IMR-90 (cell line): Measurements from ENCODE around the gene DHRS7B. TPM values are rescaled to one million over a fixed set of nuclear protein-coding genes. Genes with fewer than 3 reads are reported as not detected.

ENCODE experiments used
- ATAC-seq: fragments of 200-7000 bp; cut with Tn5 transposase; 2 replicates; pipeline ENCODE4 v1.9.1; 2020; ENCODE audit warnings: low read depth, mild to moderate bottlenecking, moderate library complexity
- BruUV-seq: library from RNA; stranded (reverse); fragments of 400-500 nt; replicated peaks from 2 replicates; lab custom pipeline; 2021; lab: Mats Ljungman, UMichigan
- CTCF ChIA-PET: fragments of 300-600 bp; formaldehyde crosslinking; extraction: SDS; loops from one replicate; lab custom pipeline; 2021; ENCODE audit warnings: antibody characterized with exemption; lab: Yijun Ruan, JAX
- POLR2A ChIA-PET: fragments of 300-600 bp; sonication (Branson Sonifier 250); formaldehyde crosslinking; loops from one replicate; lab custom pipeline; 2022; ENCODE audit warnings: antibody characterized with exemption; ENCODE audit not compliant: unreplicated experiment; lab: Charles Lee
- DNase-seq: peaks from one replicate; pipeline ENCODE4 v3.0.0; 2013
- H2AFZ ChIP-seq: replicated peaks from 2 replicates; pipeline ENCODE3; 2013; ENCODE audit warnings: low read length, mild to moderate bottlenecking; ENCODE audit not compliant: poor library complexity
- H2AK5ac ChIP-seq: 2 replicates; pipeline ENCODE4 v1.6.1; 2013; ENCODE audit warnings: low read depth, low read length, inconsistent platforms
- H2AK9ac ChIP-seq: replicated peaks from 2 replicates; pipeline ENCODE3; 2013; ENCODE audit warnings: mild to moderate bottlenecking, low read depth, low read length, moderate library complexity; ENCODE audit not compliant: poor library complexity
- H2BK120ac ChIP-seq: 2 replicates; pipeline ENCODE4 v1.6.1; 2013; ENCODE audit warnings: low read depth, low read length, inconsistent platforms
- H2BK15ac ChIP-seq: 3 replicates; pipeline ENCODE4 v1.6.1; 2013; ENCODE audit warnings: low read depth, low read length, inconsistent platforms
- H2BK20ac ChIP-seq: 2 replicates; pipeline ENCODE4 v1.6.1; 2013; ENCODE audit warnings: low read depth, mild to moderate bottlenecking, inconsistent platforms, low read length, moderate library complexity
- H2BK5ac ChIP-seq: 2 replicates; pipeline ENCODE4 v1.6.1; 2013; ENCODE audit warnings: mild to moderate bottlenecking, low read depth, low read length, inconsistent platforms; ENCODE audit not compliant: poor library complexity, severe bottlenecking
- H3K14ac ChIP-seq: replicated peaks from 2 replicates; pipeline ENCODE4 v1.6.1; 2013; ENCODE audit warnings: low read depth, low read length, inconsistent platforms
- H3K18ac ChIP-seq: 2 replicates; pipeline ENCODE4 v1.6.1; 2013; ENCODE audit warnings: low read depth, low read length, control low read depth
- H3K23ac ChIP-seq: 2 replicates; pipeline ENCODE4 v1.6.1; 2013; ENCODE audit warnings: low read depth, low read length, inconsistent platforms
- H3K27ac ChIP-seq: 2 replicates; pipeline ENCODE4 v1.5.1; 2013; ENCODE audit warnings: mild to moderate bottlenecking, control low read depth, low read length; ENCODE audit not compliant: insufficient read depth
- H3K27me3 ChIP-seq: 2 replicates; pipeline ENCODE4 v1.6.1; 2013; ENCODE audit warnings: low read length; ENCODE audit not compliant: control insufficient read depth, insufficient read depth
- H3K36me3 ChIP-seq: 2 replicates; pipeline ENCODE4 v1.6.1; 2013; ENCODE audit warnings: low read length, mixed read lengths; ENCODE audit not compliant: control insufficient read depth, insufficient read depth
- H3K4ac ChIP-seq: 2 replicates; pipeline ENCODE4 v1.6.1; 2013; ENCODE audit warnings: low read depth, low read length, inconsistent platforms
- H3K4me1 ChIP-seq: 2 replicates; pipeline ENCODE4 v1.6.1; 2013; ENCODE audit warnings: low read length, mixed read lengths; ENCODE audit not compliant: control insufficient read depth, insufficient read depth
- H3K4me2 ChIP-seq: 2 replicates; pipeline ENCODE4 v1.6.1; 2013; ENCODE audit warnings: low read depth, mild to moderate bottlenecking, control low read depth, low read length, moderate library complexity
- H3K4me3 ChIP-seq: 2 replicates; pipeline ENCODE4 v1.5.1; 2013; ENCODE audit warnings: low read depth, mild to moderate bottlenecking, control low read depth, low read length, moderate library complexity; ENCODE audit not compliant: insufficient read depth
- H3K56ac ChIP-seq: 2 replicates; pipeline ENCODE4 v1.6.1; 2013; ENCODE audit warnings: low read length, inconsistent platforms; ENCODE audit not compliant: insufficient read depth; ENCODE audit errors: extremely low read depth
- H3K79me1 ChIP-seq, 2 experiments: 2 replicates each; pipeline ENCODE4 v1.6.1; 2013; ENCODE audit warnings: low read length in 2 of 2, inconsistent platforms in 1 of 2, low read depth in 1 of 2
- H3K9ac ChIP-seq: 2 replicates; pipeline ENCODE4 v1.6.1; 2013; ENCODE audit warnings: low read depth, low read length, control low read depth
- H3K9me1 ChIP-seq: 2 replicates; pipeline ENCODE4 v1.6.1; 2013; ENCODE audit warnings: low read length, inconsistent platforms; ENCODE audit not compliant: insufficient read depth
- H3K9me3 ChIP-seq: 2 replicates; pipeline ENCODE4 v1.6.1; 2013; ENCODE audit warnings: low read length; ENCODE audit not compliant: control insufficient read depth, insufficient read depth
- H4K20me1 ChIP-seq: 2 replicates; pipeline ENCODE4 v1.6.1; 2013; ENCODE audit warnings: low read length, inconsistent platforms; ENCODE audit not compliant: insufficient read depth
- H4K5ac ChIP-seq: 2 replicates; pipeline ENCODE4 v1.6.1; 2013; ENCODE audit warnings: mild to moderate bottlenecking, low read depth, low read length, control low read depth
- H4K8ac ChIP-seq, 2 experiments: 2 replicates each; pipeline ENCODE4 v1.6.1; 2013; ENCODE audit warnings: low read depth in 2 of 2, low read length in 2 of 2, control low read depth in 1 of 2, inconsistent platforms in 1 of 2
- H4K91ac ChIP-seq: 2 replicates; pipeline ENCODE4 v1.6.1; 2013; ENCODE audit warnings: low read depth, low read length, inconsistent platforms; ENCODE audit not compliant: insufficient read depth
- BHLHE40 ChIP-seq: fragments of 150-350 bp; IDR thresholded peaks from 2 replicates; pipeline ENCODE4 v1.6.1; 2016; ENCODE audit warnings: mild to moderate bottlenecking, low read depth, low read length
- CHD1 ChIP-seq: IDR thresholded peaks from 2 replicates; pipeline ENCODE4 v1.6.1; 2012; ENCODE audit warnings: low read depth, low read length, improper control_type of control experiment
- ELK1 ChIP-seq: fragments of 150-350 bp; IDR thresholded peaks from 2 replicates; pipeline ENCODE4 v1.6.1; 2016; ENCODE audit warnings: low read depth, mild to moderate bottlenecking, low read length, moderate library complexity, borderline replicate concordance
- FOS ChIP-seq: fragments of 150-350 bp; IDR thresholded peaks from 2 replicates; pipeline ENCODE4 v1.6.1; 2016; ENCODE audit warnings: low read depth, low read length
- RAD21 ChIP-seq: IDR thresholded peaks from 2 replicates; pipeline ENCODE4 v1.6.1; 2012; ENCODE audit warnings: low read length, improper control_type of control experiment
- RCOR1 ChIP-seq: IDR thresholded peaks from 2 replicates; pipeline ENCODE4 v1.6.1; 2012; ENCODE audit warnings: mild to moderate bottlenecking, low read length, improper control_type of control experiment; ENCODE audit not compliant: insufficient replicate concordance
- WGBS, 2 experiments: methylation state at CpG; one replicate each; pipeline versions ENCODE4 v1.1.5 to v1.1.7; 2013; ENCODE audit warnings: missing lambda C conversion rate in 2 of 2; ENCODE audit not compliant: insufficient read length in 1 of 2; ENCODE audit errors: extremely low coverage in 2 of 2; 5-methylcytosine and 5-hydroxymethylcytosine counted together
- dilution Hi-C: fragments of 300-500 bp; cut with HindIII; formaldehyde crosslinking; loops from one replicate; pipeline ENCODE4 v1.14.3; 2018; ENCODE audit warnings: low sequenced_read_pairs; ENCODE audit not compliant: unreplicated experiment
- in situ Hi-C: fragments of 300-500 bp; cut with MboI; formaldehyde crosslinking; loops from 3 replicates; pipeline ENCODE4 v1.14.3; 2019; ENCODE audit warnings: low sequenced_read_pairs, inconsistent platforms, mixed read lengths
- intact Hi-C: fragments of 100-400 bp; cut with micrococcal nuclease; formaldehyde crosslinking; loops from 2 replicates; pipeline ENCODE4 v1.10.0; 2022
- polyA plus RNA-seq, 3 experiments: library from polyadenylated mRNA; depleted of rRNA; stranded (reverse); fragments of >200 nt; gene quantifications; 2 replicates each; pipeline ENCODE4 v1.2.3, GENCODE V29; 2012; ENCODE audit warnings: low replicate concordance in 1 of 3
- total RNA-seq: library from RNA; depleted of rRNA; stranded (reverse); fragments of >200 nt; gene quantifications from 2 replicates; pipeline ENCODE4 v1.2.3, GENCODE V29; 2012

DHRS7B gene
- total and polyA plus RNA-seq, 2 of the 4 experiments (the other 2 are of a cell fraction) = 24.4 to 34.4 TPM

- DNase-seq (no peak), ATAC-seq (no peak)
- H2BK20ac ChIP-seq = no peak overlapping the region
- in situ Hi-C loops = no loop called here
- H3K4me2 ChIP-seq = no peak overlapping the region
- no peak overlapping the region for H2AFZ ChIP-seq
- H3K14ac ChIP-seq = no peak overlapping the region
- WGBS, 2 experiments = 75% methylated on average over 2 of the region's 9 CpGs; no CpG with 5 or more reads in 1 of the 2 experiments
- no peak overlapping the region for H3K4ac ChIP-seq
- H4K20me1 ChIP-seq = peaks cover 95% of the 10 kb centered on the region
- peaks cover 28% of the 10 kb centered on the region; the same call in 1 of the 2 replicates for H3K9me1 ChIP-seq
- no peak overlapping the region for H3K9ac ChIP-seq
- H2AK9ac ChIP-seq = no peak overlapping the region
- CTCF ChIA-PET = no interaction called here
- H3K79me1 ChIP-seq = peaks cover 7 to 87% of the 10 kb centered on the region in 2 experiments
- H2BK5ac ChIP-seq = no peak overlapping the region
- H4K91ac ChIP-seq = no peak overlapping the region
- H2AK5ac ChIP-seq = no peak overlapping the region
- POLR2A ChIA-PET = no interaction called here
- no peak overlapping the region for H2BK120ac ChIP-seq
- BruUV-seq = no TSS peak
- peaks cover 20% of the 10 kb centered on the region for H3K36me3 ChIP-seq
- H3K18ac ChIP-seq = no peak overlapping the region
- H3K27ac ChIP-seq = no peak overlapping the region
- dilution Hi-C loops = no loop called here
- H3K4me1 ChIP-seq = peaks cover 2% of the 10 kb centered on the region; the same call in 1 of the 2 replicates
- H3K27me3 ChIP-seq = no peaks in the 10 kb centered on the region
- no peak overlapping the region for H4K5ac ChIP-seq
- no peaks in the 10 kb centered on the region for H3K9me3 ChIP-seq
- no peak overlapping the region for H3K23ac ChIP-seq
- TF ChIP-seq ELK1 (no peak), RAD21 (no peak), RCOR1 (no peak), FOS (no peak), BHLHE40 (no peak), CHD1 (no peak)
- no peak overlapping the region for H3K56ac ChIP-seq
- intact Hi-C loops = no loop called here
- H2BK15ac ChIP-seq = no peak overlapping the region
- no peak overlapping the region for H3K4me3 ChIP-seq
- no peak overlapping the region for H4K8ac ChIP-seq
These were observed 78.2 kb downstream of the DHRS7B start for GRCh38 chr17:21204935-21205334.
